Measurements from ENCODE around the gene PALS1.
"Not testable (repeated sequence)": the region's sequence is repeated elsewhere in the genome, so short reads cannot be mapped to it uniquely, and the experiment has no call there.

PALS1 gene

DNA sequence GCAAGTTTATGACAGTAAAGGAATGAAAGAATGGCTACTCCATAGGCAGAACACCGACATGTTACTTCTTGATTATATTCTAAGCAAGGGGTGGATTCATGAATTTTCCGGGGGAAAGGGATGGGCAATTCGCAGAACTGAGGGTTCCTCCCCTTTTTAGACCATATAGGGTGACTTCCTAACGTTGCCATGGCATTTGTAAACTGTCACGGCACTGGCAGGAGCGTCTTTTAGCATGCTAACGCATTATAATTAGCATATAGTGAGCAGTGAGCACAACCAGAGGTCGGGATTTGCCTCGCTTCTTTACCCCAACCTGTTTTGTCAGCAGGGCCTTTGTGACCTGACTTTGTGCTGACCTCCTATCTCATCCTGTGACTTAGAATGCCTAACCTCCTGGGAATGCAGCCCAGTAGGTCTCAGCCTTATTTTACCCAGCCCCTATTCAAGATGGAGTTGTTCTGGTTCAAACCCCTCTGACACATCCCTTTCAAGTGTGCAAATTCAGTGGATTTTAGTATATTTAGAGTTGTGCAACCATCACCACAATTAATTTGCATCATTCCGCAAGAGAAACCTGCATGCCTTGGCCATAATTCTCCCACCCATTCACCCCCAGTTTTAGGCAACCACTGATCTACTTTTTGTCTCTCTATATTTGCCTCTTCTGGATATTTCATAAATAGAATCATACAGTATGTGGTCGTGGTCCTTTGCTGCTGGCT, 27.4 kb downstream of the PALS1 start:
- TF ChIP-seq, protein P1, sequence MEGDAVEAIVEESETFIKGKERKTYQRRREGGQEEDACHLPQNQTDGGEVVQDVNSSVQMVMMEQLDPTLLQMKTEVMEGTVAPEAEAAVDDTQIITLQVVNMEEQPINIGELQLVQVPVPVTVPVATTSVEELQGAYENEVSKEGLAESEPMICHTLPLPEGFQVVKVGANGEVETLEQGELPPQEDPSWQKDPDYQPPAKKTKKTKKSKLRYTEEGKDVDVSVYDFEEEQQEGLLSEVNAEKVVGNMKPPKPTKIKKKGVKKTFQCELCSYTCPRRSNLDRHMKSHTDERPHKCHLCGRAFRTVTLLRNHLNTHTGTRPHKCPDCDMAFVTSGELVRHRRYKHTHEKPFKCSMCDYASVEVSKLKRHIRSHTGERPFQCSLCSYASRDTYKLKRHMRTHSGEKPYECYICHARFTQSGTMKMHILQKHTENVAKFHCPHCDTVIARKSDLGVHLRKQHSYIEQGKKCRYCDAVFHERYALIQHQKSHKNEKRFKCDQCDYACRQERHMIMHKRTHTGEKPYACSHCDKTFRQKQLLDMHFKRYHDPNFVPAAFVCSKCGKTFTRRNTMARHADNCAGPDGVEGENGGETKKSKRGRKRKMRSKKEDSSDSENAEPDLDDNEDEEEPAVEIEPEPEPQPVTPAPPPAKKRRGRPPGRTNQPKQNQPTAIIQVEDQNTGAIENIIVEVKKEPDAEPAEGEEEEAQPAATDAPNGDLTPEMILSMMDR (conservative IDR thresholded peaks at IDR 0.05; ENCODE audit: low read depth, low read length), result no peak
- H3K4me3 ChIP-seq (ENCODE audit: low read depth, low read length), result no peak overlapping the region
- no peak for DNase-seq (ENCODE audit: low read depth)

DNA sequence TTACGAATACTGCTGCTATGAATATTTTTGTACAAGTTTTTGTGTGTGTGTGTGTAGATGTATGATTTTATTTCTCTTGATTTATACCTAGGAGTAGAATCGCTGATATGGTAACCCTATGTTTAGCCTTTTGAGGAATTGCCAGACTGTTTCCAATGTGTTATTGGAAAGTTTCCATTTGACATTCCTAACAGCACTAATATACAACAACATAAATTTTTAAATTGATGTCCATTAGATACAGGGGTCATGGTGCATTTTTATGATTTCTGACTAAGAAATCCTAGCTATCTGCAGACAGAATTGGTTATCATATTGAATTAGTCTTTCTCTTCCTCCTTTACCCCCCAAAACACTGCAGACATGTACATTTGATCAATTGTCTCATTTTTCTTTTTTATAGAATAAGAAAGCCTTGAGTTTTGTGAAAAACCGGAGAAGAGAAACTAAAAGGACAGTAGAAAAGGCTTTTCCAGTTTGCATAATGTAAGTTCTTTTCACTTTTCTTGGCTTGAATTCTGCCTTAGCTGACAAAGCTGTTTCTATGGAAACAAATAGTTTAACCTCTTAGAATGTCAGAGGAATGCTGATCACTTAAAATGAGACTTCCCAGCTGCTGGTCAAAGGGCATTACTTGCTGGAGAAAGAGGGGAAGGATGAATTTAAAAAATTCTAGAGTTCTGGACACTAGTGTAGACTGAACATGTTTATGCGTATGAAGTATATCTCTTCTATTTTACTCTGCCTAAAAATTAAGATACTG, 28.2 kb downstream of the PALS1 start:
- DNase-seq (ENCODE audit: low read depth), result peak; percentile 90
- peak overlapping the region; percentile 31 for H3K4me3 ChIP-seq (ENCODE audit: low read depth, low read length)
- TF ChIP-seq, protein P1 (conservative IDR thresholded peaks at IDR 0.05; ENCODE audit: low read depth, low read length), result no peak

DNA sequence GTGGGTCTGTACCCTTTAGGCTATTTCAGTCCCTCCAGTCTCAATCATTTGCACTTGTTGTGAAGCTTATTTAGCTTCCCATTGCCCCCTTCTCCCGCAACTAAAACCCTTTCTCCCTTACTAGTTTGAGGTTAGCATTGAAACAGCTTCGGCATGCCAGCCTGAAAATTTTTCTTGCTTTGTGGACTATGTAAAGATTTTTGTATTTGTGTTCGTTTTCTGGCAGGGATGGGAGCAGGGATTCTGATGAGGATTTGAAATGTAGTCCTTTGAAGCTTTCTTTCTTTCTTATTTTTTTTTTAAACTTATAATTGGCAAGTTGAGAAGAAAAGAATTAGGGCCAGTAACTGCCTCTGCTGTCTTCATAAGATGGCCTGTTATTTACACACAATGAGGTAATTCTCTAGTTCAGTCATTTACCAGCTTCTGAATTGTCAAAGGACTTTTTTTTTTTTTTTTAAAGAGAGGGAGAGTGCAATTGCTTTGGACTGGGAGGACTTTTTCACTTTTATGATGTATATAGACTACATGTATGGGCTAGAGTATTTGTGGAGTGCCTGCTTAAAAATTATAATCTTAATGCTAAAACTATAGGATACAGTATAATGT, 29.0 kb downstream of the PALS1 start:
- H3K4me3 ChIP-seq (ENCODE audit: low read depth, low read length), result no peak overlapping the region
- TF ChIP-seq, protein P1 (conservative IDR thresholded peaks at IDR 0.05; ENCODE audit: low read depth, low read length), result no peak
- DNase-seq (ENCODE audit: low read depth), result peak; percentile 26

DNA sequence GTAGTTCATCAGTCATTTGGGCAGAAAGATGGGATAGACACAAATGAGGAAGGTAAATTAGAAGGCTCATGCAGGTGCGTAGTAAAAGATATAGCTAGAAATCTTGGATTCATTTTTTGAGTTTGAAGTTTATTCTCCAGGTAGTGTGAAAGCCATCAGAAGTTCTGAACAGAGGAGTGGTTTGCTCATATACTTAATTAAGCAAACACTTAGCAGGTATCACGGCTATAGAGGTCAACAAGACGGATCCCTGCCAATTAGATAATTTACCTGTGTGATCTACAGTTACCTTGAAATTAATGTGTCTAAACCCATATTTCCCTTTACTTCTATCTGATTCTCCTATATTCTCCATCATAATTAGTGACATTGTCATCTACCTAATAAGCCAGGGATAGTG, 29.7 kb downstream of the PALS1 start:
- no peak overlapping the region for H3K4me3 ChIP-seq (ENCODE audit: low read depth, low read length)
- DNase-seq (ENCODE audit: low read depth), result no peak
- TF ChIP-seq, protein P1 (conservative IDR thresholded peaks at IDR 0.05; ENCODE audit: low read depth, low read length), result no peak

DNA sequence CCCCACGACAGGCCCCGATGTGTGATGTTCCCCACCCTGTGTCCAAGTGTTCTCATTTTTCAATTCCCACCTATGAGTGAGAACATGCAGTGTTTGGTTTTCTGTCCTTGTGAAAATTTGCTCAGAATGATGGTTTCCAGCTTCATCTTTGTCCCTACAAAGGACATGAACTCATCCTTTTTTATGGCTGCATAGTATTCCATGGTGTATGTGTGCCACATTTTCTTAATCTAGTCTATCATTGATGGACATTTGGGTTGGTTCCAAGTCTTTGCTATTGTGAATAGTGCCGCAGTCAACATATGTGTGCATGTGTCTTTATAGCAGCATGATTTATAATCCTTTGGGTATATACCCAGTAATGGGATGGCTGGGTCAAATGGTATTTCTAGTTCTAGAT, 32.0 kb downstream of the PALS1 start:
- H3K4me3 ChIP-seq (ENCODE audit: low read depth, low read length); DNase-seq (ENCODE audit: low read depth): not testable (repeated sequence)

DNA sequence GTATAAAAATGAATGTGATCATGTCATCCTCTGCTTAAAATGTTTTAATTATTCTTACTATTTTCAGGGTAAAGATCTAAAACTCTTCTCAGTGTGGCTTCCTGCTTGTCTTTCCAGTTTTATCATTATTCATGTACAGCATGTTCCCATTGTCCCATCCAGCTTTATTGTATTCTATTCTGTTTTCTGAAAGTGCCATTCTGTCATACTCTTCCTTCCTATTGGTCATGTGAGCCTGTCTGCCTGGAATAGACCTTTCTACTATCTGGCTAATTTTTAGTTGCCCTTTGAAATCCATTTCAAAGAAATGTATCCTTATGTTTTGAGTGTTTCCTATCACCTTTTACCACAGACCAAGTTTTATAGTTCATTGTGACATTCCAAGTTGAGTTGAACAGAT, 34.9 kb downstream of the PALS1 start:
- no peak for DNase-seq (ENCODE audit: low read depth)
- TF ChIP-seq, protein P1 (conservative IDR thresholded peaks at IDR 0.05; ENCODE audit: low read depth, low read length), result no peak
- H3K4me3 ChIP-seq (ENCODE audit: low read depth, low read length), result no peak overlapping the region

DNA sequence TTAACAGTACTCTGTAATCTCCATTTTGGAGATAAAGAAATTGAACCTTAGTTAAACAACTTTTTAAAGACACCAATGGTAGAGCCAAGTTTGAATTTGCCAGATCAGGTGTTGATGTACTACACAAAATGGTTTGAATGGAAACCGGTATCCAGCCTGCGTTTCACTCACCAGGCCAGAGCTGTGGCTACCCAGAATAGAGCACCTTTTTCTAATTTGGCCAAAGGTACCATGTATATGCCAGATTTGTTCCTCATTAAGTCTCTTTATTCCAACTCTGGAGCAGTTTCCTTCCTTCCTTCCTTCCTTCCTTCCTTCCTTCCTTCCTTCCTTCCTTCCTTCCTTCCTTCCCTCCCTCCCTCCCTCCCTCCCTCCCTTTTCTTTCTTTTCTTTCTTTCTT, 39.3 kb downstream of the PALS1 start:
- no peak overlapping the region for H3K4me3 ChIP-seq (ENCODE audit: low read depth, low read length)
- TF ChIP-seq, protein P1 (conservative IDR thresholded peaks at IDR 0.05; ENCODE audit: low read depth, low read length), result no peak
- no peak for DNase-seq (ENCODE audit: low read depth)

Measured in choroid plexus epithelial cell (primary cell).